Neural crest cell (in vitro differentiated cells): Measurements from ENCODE around the gene MYBPHL. TPM values are rescaled to one million over a fixed set of nuclear protein-coding genes. Genes with fewer than 3 reads are reported as not detected.
"Not testable (repeated sequence)": the region's sequence is repeated elsewhere in the genome, so short reads cannot be mapped to it uniquely, and the experiment has no call there.

Experiments used
- DNase-seq: peaks from one replicate; pipeline ENCODE4 v3.0.0; 2021; ENCODE audit warnings: low read depth, mixed read lengths, low spot score
- H3K27ac Mint-ChIP-seq: one replicate; pipeline ENCODE4 v1.8.0; 2021; ENCODE audit warnings: mild to moderate bottlenecking, mixed read lengths; ENCODE audit not compliant: unreplicated experiment
- H3K27me3 Mint-ChIP-seq: 2 replicates; pipeline ENCODE4 v1.8.0; 2021; ENCODE audit warnings: low read depth, mild to moderate bottlenecking, mixed read lengths
- H3K36me3 Mint-ChIP-seq: 2 replicates; pipeline ENCODE4 v1.8.0; 2021; ENCODE audit warnings: low read depth, mild to moderate bottlenecking, mixed read lengths
- H3K4me1 Mint-ChIP-seq: 2 replicates; pipeline ENCODE4 v1.8.0; 2021; ENCODE audit warnings: mixed read lengths
- H3K4me3 Mint-ChIP-seq: one replicate; pipeline ENCODE4 v1.8.0; 2021; ENCODE audit warnings: mild to moderate bottlenecking, mixed read lengths
- H3K9me3 Mint-ChIP-seq: 2 replicates; pipeline ENCODE4 v1.8.0; 2021; ENCODE audit warnings: mixed read lengths
- CTCF ChIP-seq: fragments of 200-600 bp; sonication (generic); conservative IDR thresholded peaks from 2 replicates; pipeline ENCODE4 v1.5.0; 2021; ENCODE audit warnings: antibody characterized with exemption, mild to moderate bottlenecking
- total RNA-seq: library from RNA; stranded (reverse); gene quantifications from 2 replicates; pipeline ENCODE4 v1.2.1, GENCODE V29; 2021

Gene MYBPHL
- total RNA-seq, 1 donor from 2014 or later: 0.82 TPM

DNA sequence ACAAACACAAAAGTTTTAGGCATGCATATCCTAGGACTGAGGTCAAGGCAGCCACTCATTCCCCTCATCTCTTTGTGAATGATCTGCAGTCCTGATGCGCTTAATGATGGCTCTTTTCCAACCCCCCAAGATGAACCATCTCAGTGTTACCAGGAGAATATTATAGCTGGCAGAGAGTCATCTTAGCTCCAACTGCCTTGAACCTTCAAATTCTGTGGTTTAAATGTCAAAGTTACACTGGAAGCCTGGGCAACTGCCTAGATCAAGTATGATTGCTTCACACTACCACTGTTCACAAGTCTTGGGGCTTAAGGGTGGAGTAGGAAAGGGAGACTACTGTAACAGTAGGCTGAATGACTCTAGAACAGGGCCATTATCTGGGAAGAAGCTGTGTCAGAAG lies 8.0 kb upstream of the MYBPHL start:
- Mint-ChIP-seq H3K27ac (no peak overlapping the region), H3K4me3 (no peak overlapping the region), H3K36me3 (peaks cover 6% of the 10 kb centered on the region), H3K4me1 (no peaks in the 10 kb centered on the region), H3K9me3 (no peaks in the 10 kb centered on the region), H3K27me3 (no peaks in the 10 kb centered on the region)
- no peak for TF ChIP-seq CTCF
- no peak for DNase-seq

- peaks cover 6% of the 10 kb centered on the region for H3K36me3 Mint-ChIP-seq
- H3K9me3 Mint-ChIP-seq: no peaks in the 10 kb centered on the region
- H3K4me1 Mint-ChIP-seq: no peaks in the 10 kb centered on the region
- H3K27ac Mint-ChIP-seq: no peak overlapping the region
- no peak for DNase-seq
- H3K4me3 Mint-ChIP-seq: no peak overlapping the region
- no peaks in the 10 kb centered on the region for H3K27me3 Mint-ChIP-seq
- TF ChIP-seq CTCF: no peak
Measured at GRCh38 chr1:109312978-109313775, 6.4 kb upstream of the MYBPHL start.

- no peaks in the 10 kb centered on the region for H3K27me3 Mint-ChIP-seq
- peak overlapping the region; percentile 57 for H3K27ac Mint-ChIP-seq
- no peak overlapping the region for H3K4me3 Mint-ChIP-seq
- no peaks in the 10 kb centered on the region for H3K9me3 Mint-ChIP-seq
- DNase-seq: no peak
- no peak for TF ChIP-seq CTCF
- H3K4me1 Mint-ChIP-seq: peaks cover 5% of the 10 kb centered on the region
- peaks cover 6% of the 10 kb centered on the region for H3K36me3 Mint-ChIP-seq
Measured at GRCh38 chr1:109312246-109312645, 5.4 kb upstream of the MYBPHL start.

DNA sequence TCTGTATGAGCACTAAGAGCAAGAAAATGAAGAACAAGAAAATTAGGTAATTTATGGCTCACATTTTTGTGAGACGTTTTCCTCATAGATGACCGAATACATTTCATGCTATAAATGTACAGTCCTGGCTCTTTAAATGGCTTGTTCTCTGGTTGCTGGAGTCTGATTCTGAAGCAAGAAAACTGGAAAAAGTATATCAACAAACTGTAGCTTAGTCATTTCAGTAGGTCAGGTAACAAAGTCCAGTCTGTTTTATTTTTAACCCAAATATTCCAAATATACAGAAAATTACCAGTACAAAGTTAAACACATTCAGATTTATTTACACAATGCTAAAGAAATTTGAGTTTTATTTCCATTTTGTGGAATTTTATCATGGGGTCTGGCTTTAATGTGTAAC lies 2.5 kb upstream of the MYBPHL start:
- H3K9me3 Mint-ChIP-seq: no peaks in the 10 kb centered on the region
- no peak for DNase-seq
- TF ChIP-seq CTCF: no peak
- H3K27me3 Mint-ChIP-seq: no peaks in the 10 kb centered on the region
- H3K4me1 Mint-ChIP-seq: peaks cover 19% of the 10 kb centered on the region
- peaks cover 3% of the 10 kb centered on the region for H3K36me3 Mint-ChIP-seq
- H3K4me3 Mint-ChIP-seq: no peak overlapping the region
- H3K27ac Mint-ChIP-seq: no peak overlapping the region

GRCh38 chr1:109307274-109308021 lies 637 bp upstream of the MYBPHL start:
- H3K4me3 Mint-ChIP-seq: no peak overlapping the region
- H3K27ac Mint-ChIP-seq: peak overlapping the region; percentile 97
- H3K4me1 Mint-ChIP-seq: peaks cover 19% of the 10 kb centered on the region
- no peak for DNase-seq
- H3K36me3 Mint-ChIP-seq: no peaks in the 10 kb centered on the region
- no peaks in the 10 kb centered on the region for H3K27me3 Mint-ChIP-seq
- no peak for TF ChIP-seq CTCF
- H3K9me3 Mint-ChIP-seq: no peaks in the 10 kb centered on the region

DNA sequence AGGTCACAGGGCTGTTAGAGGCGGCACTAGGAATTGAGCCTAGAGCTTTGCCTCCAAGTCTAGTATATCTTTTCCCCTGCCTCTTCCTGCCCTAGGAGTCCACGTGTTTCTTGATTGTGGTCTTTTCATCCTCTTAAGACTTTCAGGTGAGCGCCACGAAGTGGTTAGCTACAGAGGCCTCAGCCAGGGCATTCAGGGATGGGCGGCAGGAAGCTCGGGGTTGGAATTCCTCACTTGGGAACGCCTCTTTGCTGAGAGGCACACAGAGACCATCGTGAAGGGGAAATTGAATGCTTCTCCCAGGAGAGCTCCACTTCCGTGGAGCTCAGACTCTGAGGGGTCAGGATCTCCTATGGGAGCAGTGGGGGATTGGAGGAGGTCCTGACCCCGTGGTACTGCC lies 820 bp downstream of the MYBPHL start:
- not testable (repeated sequence) for H3K9me3 Mint-ChIP-seq, DNase-seq, H3K4me3 Mint-ChIP-seq, H3K27ac Mint-ChIP-seq, H3K36me3 Mint-ChIP-seq, H3K27me3 Mint-ChIP-seq
- H3K4me1 Mint-ChIP-seq: peaks cover 19% of the 10 kb centered on the region
